GM03348 (cell line): ENCODE data around the gene ELAC1.
"Not testable (repeated sequence)": the region's sequence is repeated elsewhere in the genome, so short reads cannot be mapped to it uniquely, and the experiment has no call there.

ENCODE experiments used
- DNase-seq: peaks from one replicate; pipeline ENCODE4 v3.0.0; 2012; ENCODE audit warnings: low spot score

Gene ELAC1

DNA sequence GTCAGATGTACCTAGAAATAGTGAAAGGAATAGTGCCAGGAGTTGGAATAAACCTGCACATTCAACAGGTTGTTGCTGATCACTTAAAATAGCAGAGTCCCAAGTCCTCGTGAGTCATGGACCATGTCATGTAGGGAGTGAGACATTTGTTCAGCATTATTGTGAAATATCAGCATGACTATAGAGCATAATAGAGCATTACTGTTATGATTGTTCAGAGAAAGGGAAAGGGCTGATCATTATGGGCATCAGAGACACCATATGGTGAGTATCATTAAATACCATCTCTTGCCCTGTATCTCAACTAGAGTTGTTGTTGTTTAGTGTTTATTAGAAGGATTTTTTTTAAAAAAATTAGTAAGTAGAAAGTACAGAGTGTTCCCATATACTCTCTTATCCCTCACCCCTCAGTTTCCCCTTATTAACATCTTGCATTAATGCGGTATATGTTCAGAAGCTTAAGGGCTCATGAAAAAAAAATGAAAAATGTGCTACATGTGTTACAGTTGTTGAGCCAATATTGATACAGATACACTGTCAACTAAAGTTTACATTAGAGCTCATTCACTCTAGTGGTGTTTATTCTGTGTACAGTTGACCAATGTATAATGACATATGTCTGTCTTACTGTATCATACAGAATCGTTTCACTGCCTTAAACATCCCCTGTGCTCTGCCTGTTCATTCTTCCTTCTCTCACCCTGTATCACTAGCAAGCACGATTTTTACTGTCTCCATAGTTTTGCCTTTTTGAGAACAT is 5.7 kb downstream of the ELAC1 start:
- DNase-seq: peak; percentile 70

DNA sequence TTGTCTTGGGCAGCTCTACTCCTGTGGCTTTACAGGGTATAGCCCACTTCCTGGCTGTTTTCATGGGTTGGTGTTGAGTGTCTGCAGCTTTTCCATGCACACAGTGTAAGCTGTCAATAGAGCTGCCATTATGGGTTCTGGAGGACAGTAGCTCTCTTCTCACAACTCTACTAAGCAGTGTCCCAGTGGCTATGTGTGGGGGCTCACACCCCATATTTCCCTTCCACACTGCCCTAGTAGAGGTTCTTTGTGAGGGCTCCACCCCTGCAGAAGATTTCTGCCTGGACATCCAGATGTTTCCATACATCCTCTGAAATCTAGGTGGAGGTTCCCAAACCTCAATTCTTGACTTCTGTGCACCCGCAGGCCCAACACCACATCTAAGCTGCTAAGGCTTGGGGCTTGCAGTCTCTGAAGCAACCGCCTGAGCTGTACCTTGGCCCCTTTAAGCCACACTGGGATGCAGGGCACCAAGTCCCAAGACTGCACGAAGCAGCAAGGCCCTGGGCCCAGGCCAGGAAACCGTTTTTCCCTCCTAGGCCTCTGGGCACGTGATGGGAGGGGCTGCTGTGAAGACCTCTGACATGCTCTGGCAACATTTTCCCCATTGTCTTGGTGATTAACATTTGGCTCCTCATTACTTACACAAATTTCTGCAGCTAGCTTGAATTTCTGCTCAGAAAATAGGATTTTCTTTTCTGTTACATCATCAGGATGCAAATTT is 9.4 kb downstream of the ELAC1 start:
- no peak for DNase-seq

- peak; percentile 29 for DNase-seq
These were observed 13.5 kb downstream of the ELAC1 start for GRCh38 chr18:50981381-50981780.

DNA sequence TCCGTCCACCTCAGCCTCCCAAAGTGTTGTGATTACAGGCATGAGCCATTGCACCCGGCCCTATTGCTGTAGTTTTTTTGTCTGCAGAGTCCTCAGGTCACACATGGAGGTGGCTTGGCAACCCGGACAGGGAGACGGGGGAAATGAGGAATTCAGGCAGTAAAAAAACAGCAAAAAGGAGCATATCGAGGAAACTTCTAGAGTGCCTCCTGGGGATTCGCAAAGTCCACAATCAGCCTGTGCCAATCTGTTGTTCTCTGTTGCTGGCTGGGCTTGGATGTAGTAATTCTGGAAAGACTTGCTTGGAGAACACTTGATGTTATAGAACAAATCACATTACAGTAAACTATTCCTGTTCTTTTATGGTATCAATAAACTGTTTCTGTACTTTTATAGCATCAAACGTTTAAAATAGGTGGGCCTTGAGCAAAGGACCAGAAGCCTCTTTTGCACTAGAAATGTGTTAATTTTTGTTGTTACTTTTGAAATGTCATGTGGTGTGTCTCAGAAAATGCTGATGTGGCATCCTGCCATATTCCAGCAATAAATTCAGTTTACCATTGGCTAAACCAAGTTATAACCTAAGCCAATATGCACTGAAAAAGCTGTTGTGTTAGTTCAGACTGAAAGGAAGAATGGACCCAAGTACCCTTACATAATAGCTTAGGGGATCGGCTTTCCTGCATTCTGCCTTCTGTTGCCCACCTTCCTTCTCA is 14.4 kb downstream of the ELAC1 start:
- no peak for DNase-seq

DNA sequence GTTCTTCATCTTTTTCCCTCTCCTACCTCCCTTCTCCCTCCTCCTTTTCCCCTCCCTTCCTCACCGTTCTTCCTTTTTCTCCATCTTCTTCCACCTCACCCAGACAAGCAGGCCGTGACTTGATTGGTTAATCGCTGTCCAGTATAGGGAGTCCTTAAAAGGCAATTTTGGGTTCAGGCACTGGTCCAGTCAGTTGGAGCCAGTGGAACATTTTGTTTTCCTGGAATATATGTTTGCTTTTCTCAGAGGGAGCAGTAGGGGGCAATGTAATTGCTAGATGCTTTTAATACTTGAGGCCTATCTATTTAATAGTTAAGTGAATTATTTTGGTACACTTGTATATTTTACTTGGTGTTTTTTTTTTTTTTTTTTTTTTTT is 15.0 kb downstream of the ELAC1 start:
- peak; percentile 5 for DNase-seq

GRCh38 chr18:50986360-50987087 is 18.7 kb downstream of the ELAC1 start:
- peak; percentile 62 for DNase-seq

DNA sequence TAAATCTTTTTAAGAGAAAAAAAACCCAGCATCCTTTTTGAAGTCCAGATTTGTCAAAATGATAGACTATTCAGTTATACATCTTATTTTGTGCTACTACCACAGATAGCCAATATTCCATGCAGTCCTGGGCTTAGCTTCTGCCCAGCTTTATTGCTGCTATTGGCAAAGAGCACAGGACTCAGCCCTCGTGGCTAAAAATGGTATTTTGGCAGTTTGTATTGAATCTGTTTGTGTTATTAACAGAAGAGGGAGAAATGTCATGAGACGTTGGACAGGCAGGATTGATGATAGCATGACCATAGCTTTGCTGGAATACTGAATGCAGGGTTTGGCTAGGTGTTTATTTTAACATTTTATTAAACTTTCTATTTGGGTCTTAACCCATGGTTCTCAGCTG is 19.4 kb downstream of the ELAC1 start:
- peak; percentile 27 for DNase-seq

DNA sequence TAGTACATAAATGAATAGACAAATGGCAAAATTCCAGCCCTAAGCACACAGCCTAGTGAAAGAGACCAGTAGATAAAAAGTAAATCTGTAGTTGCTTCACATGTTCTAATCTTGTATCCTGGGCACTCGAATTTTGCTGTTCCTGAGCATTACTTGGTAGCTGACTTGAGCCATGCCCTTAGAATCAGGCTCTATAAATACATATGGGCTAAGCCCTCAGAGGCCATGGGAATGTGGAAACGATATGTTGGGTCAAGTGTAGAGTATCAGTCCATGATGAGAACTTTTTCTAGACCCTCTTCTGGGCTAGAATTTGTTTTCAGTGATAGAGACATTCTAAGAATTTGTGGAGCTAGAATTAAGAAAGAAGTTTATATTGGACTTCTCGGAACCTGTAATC is 21.9 kb downstream of the ELAC1 start:
- no peak for DNase-seq

DNA sequence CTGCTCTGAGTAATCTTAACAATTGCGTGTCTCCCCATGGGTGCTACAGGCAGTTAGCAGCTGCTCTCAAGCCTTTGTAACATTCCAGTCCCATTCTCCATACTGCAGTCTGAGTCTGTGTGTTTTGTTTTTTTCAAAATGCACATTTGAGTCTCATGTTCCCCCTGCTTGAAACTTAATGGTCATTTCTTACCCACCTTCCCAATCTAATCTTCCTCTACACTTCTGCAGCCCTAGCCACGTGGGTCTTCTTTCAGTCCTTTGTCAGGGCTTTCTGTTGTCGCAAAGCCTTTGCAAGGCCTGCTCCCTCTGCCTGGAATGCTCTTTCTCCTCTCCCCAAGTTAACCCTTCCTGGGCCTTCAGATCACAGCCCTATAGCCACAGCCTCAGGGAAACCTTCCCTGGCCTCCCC is 24.5 kb downstream of the ELAC1 start:
- no peak for DNase-seq

DNA sequence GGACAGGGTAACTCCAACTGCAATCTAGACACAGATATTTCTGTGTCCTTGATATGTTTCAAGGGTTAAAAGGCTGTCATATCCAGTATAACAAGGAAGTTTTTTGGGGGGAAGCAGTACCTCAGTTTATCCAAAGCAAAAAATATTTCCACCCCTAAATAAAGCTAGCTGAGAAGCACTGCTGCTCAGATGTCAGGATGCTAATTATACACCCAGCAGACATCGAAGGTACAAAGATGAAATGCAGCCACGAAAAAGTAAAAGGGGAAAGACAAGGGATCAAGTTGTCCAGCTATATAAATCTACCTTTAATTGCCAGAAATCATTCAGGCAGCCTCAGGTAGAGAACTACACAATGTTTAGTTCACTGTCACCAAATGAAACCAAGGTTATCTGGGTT is 26.2 kb downstream of the ELAC1 start:
- DNase-seq: no peak

- DNase-seq: not testable (repeated sequence)
These were observed 35.3 kb downstream of the ELAC1 start for GRCh38 chr18:51003174-51003573.

GRCh38 chr18:51006061-51006818 is 38.4 kb downstream of the ELAC1 start:
- DNase-seq: no peak

GRCh38 chr18:51006948-51007789 is 39.3 kb downstream of the ELAC1 start:
- DNase-seq: no peak

- DNase-seq: no peak
These were observed 39.9 kb downstream of the ELAC1 start for GRCh38 chr18:51007790-51008139.

- peak; percentile 16 for DNase-seq
These were observed 41.2 kb downstream of the ELAC1 start for GRCh38 chr18:51009072-51009471.

GRCh38 chr18:51010218-51010617 is 42.4 kb downstream of the ELAC1 start:
- no peak for DNase-seq

GRCh38 chr18:51011709-51012108 is 43.9 kb downstream of the ELAC1 start:
- DNase-seq: no peak

DNA sequence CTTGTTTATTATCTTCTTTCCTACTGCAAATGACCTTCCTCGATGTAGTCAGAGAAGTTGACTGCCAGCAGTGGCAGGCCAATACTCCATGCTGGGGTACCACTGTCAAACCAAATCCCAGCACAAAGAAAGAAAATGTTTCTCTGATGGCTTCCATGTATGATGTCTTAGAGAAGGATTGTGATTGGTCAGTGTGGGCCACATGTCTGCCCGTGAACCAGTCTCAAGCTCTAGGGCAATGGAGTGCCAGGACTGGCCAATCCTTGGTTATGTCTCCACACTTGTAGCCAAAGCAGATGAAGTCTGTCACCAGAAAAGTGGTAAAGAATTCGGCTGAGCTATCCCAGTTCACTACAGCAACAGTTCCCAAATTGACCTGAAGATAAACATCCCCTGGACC is 44.6 kb downstream of the ELAC1 start:
- no peak for DNase-seq

DNA sequence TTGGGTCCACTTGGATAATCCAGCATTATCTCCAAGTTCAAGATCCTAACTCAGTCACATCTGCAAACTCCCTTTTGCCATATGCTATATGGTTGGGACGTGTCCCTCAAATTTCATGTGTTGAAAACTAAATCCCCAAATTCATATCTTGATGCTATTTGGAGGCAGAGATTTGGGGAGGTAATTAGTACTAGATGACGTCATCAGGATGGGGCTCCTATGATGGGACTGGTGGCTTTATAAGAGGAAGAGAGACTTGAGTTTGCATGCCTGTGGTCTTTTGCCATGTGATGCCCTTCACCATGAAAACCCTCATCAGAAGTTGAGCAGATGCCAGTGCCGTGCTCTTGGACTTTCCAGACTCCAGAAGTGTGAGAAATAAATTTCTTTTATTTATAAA is 45.4 kb downstream of the ELAC1 start:
- DNase-seq: no peak

DNA sequence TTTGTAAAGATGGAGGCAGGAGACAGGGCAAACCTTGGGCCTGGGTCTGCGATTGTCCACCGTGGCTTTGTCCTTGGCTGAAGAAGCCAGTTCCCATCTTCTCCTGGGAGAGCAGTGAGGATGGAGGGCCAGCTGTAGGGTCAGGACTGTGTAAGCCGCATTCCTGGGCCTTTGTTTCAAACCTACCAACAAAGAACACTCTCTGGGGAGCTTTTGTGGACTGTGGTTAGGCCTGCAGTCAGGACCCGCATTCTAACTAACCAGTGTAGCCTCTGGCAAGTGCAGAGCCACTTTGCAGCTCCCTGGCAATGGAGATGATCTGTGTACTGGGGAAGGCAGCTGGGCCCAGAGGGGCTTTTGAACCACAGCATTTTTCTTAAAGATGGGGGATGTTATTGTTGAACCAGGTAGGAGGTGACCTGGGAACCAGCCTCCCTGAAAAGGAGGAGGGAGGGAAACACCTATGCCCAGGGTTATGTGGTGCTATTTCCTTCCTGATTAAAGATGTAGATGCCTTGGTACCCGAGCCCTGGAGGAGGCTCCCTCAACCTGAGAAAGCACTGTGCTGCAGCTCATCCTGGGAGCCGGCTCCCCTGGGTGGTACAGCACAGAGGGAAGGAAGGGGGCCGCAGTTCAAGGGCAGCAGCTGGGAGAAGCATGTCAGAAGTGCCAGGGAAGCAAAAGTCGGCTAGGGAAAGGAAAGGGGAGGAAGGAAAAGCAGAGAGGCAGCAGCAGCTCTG is 49.5 kb downstream of the ELAC1 start:
- no peak for DNase-seq
